HL-60 (cell line): Measurements from ENCODE around the gene ZBTB7C.

Source experiments
- DNase-seq, 2 experiments: peaks; one replicate each; pipeline ENCODE4 v3.0.0-alpha.2; 2010 to 2020; ENCODE audit warnings: low read depth in 1 of 2, low spot score in 1 of 2
- H3K27ac ChIP-seq: fragments of 250-450 bp; sonication (Bioruptor Pico); replicated peaks from 2 replicates; pipeline ENCODE4 v1.5.1; 2020; ENCODE audit warnings: mild to moderate bottlenecking, moderate library complexity
- H3K27me3 ChIP-seq: fragments of 250-450 bp; sonication (Bioruptor Pico); 2 replicates; pipeline ENCODE4 v1.5.1; 2021; ENCODE audit warnings: mild to moderate bottlenecking, moderate library complexity; ENCODE audit not compliant: insufficient read depth, poor library complexity, severe bottlenecking
- H3K4me3 ChIP-seq: replicated peaks from 2 replicates; pipeline ENCODE4 v1.5.1; 2011; ENCODE audit warnings: mild to moderate bottlenecking, control low read depth, low read length; ENCODE audit not compliant: insufficient read depth
- CTCF ChIP-seq: IDR thresholded peaks from one replicate; pipeline ENCODE4 v1.5.1; 2011; ENCODE audit warnings: low read length, control low read depth, inconsistent platforms; ENCODE audit not compliant: insufficient read depth
- GABPA ChIP-seq: IDR thresholded peaks from 2 replicates; pipeline ENCODE4 v1.6.1; 2012; ENCODE audit warnings: low read depth
- POLR2AphosphoS5 ChIP-seq: IDR thresholded peaks from 2 replicates; pipeline ENCODE4 v1.6.1; 2012; ENCODE audit warnings: low read depth
- REST ChIP-seq: IDR thresholded peaks from 2 replicates; pipeline ENCODE4 v1.6.1; 2012; ENCODE audit warnings: low read depth; ENCODE audit not compliant: insufficient replicate concordance
- SPI1 ChIP-seq: IDR thresholded peaks from 2 replicates; pipeline ENCODE4 v1.6.1; 2012; ENCODE audit warnings: low read depth, mild to moderate bottlenecking, borderline replicate concordance

ZBTB7C gene

GRCh38 chr18:48371854-48372602 lies 37.2 kb downstream of the ZBTB7C start:
- no peak for DNase-seq
- TF ChIP-seq POLR2AphosphoS5 = no peak
- no peak for TF ChIP-seq REST
- TF ChIP-seq GABPA = no peak
- TF ChIP-seq CTCF = no peak
- no peak for TF ChIP-seq SPI1
- H3K27ac ChIP-seq = no peak overlapping the region
- H3K27me3 ChIP-seq = peaks cover 22% of the 10 kb centered on the region
- H3K4me3 ChIP-seq = no peak overlapping the region

- no peak overlapping the region for H3K4me3 ChIP-seq
- no peak overlapping the region for H3K27ac ChIP-seq
- DNase-seq = no peak
- peaks cover 2% of the 10 kb centered on the region for H3K27me3 ChIP-seq
- no peak for TF ChIP-seq REST
- no peak for TF ChIP-seq GABPA
- no peak for TF ChIP-seq POLR2AphosphoS5
- no peak for TF ChIP-seq CTCF
- TF ChIP-seq SPI1 = no peak
These were observed 41.6 kb downstream of the ZBTB7C start for GRCh38 chr18:48367557-48367956.

GRCh38 chr18:48365965-48366364 lies 43.2 kb downstream of the ZBTB7C start:
- Histone ChIP-seq H3K27me3 (peaks cover 2% of the 10 kb centered on the region), H3K27ac (no peak overlapping the region), H3K4me3 (no peak overlapping the region)
- TF ChIP-seq POLR2AphosphoS5 (no peak), GABPA (no peak), CTCF (no peak)
- DNase-seq = no peak

- Histone ChIP-seq H3K4me3 (no peak overlapping the region), H3K27me3 (peaks cover 2% of the 10 kb centered on the region), H3K27ac (no peak overlapping the region)
- no peak for DNase-seq
- TF ChIP-seq POLR2AphosphoS5 (no peak), CTCF (no peak), REST (no peak), GABPA (no peak), SPI1 (no peak)
These were observed 45.0 kb downstream of the ZBTB7C start for GRCh38 chr18:48364146-48364545.
